HL-60 (cell line): Measurements from ENCODE around the gene SLC25A4.

Source experiments
- DNase-seq, 2 experiments: peaks; one replicate each; pipeline ENCODE4 v3.0.0-alpha.2; 2010 to 2020; ENCODE audit warnings: low read depth in 1 of 2, low spot score in 1 of 2
- H3K27ac ChIP-seq: fragments of 250-450 bp; sonication (Bioruptor Pico); replicated peaks from 2 replicates; pipeline ENCODE4 v1.5.1; 2020; ENCODE audit warnings: mild to moderate bottlenecking, moderate library complexity
- H3K27me3 ChIP-seq: fragments of 250-450 bp; sonication (Bioruptor Pico); 2 replicates; pipeline ENCODE4 v1.5.1; 2021; ENCODE audit warnings: mild to moderate bottlenecking, moderate library complexity; ENCODE audit not compliant: insufficient read depth, poor library complexity, severe bottlenecking
- H3K4me3 ChIP-seq: replicated peaks from 2 replicates; pipeline ENCODE4 v1.5.1; 2011; ENCODE audit warnings: mild to moderate bottlenecking, control low read depth, low read length; ENCODE audit not compliant: insufficient read depth
- CTCF ChIP-seq: IDR thresholded peaks from one replicate; pipeline ENCODE4 v1.5.1; 2011; ENCODE audit warnings: low read length, control low read depth, inconsistent platforms; ENCODE audit not compliant: insufficient read depth
- GABPA ChIP-seq: IDR thresholded peaks from 2 replicates; pipeline ENCODE4 v1.6.1; 2012; ENCODE audit warnings: low read depth
- POLR2AphosphoS5 ChIP-seq: IDR thresholded peaks from 2 replicates; pipeline ENCODE4 v1.6.1; 2012; ENCODE audit warnings: low read depth
- REST ChIP-seq: IDR thresholded peaks from 2 replicates; pipeline ENCODE4 v1.6.1; 2012; ENCODE audit warnings: low read depth; ENCODE audit not compliant: insufficient replicate concordance
- SPI1 ChIP-seq: IDR thresholded peaks from 2 replicates; pipeline ENCODE4 v1.6.1; 2012; ENCODE audit warnings: low read depth, mild to moderate bottlenecking, borderline replicate concordance
- long read RNA-seq: library from polyadenylated mRNA; unstranded; transcript quantifications from one replicate; pipeline ENCODE4 v2.0.0, GENCODE V29; 2020

The SLC25A4 gene
- long read RNA-seq = 0 reads

GRCh38 chr4:185142912-185143600, at the start of gene SLC25A4:
SLC25A4 (plus strand) TSS chr4:185143266; CDS start chr4:185143373, 107 bp downstream.
- TF ChIP-seq REST = no peak
- no peak for TF ChIP-seq POLR2AphosphoS5
- no peak for TF ChIP-seq GABPA
- no peak for TF ChIP-seq CTCF
- no peak for TF ChIP-seq SPI1
- H3K27me3 ChIP-seq = peaks cover 38% of the 10 kb centered on the region
- H3K4me3 ChIP-seq = peak within 1 kb of the TSS; percentile 66
- DNase-seq = peak; percentile 44 to 45
- no peak within 1 kb of the TSS for H3K27ac ChIP-seq

- Histone ChIP-seq H3K27me3 (no peaks in the 10 kb centered on the region), H3K27ac (no peak overlapping the region), H3K4me3 (no peak overlapping the region)
- no peak for DNase-seq
- TF ChIP-seq REST (no peak), POLR2AphosphoS5 (no peak), SPI1 (no peak), CTCF (no peak), GABPA (no peak)
Measured at GRCh38 chr4:185093603-185094002, 49.5 kb upstream of the SLC25A4 start.

GRCh38 chr4:185096032-185096653, 46.9 kb upstream of the SLC25A4 start:
- no peak for TF ChIP-seq REST
- no peak for TF ChIP-seq POLR2AphosphoS5
- TF ChIP-seq GABPA = no peak
- TF ChIP-seq SPI1 = no peak
- peak; percentile 35 for TF ChIP-seq CTCF
- Histone ChIP-seq H3K27ac (no peak overlapping the region), H3K4me3 (no peak overlapping the region), H3K27me3 (no peaks in the 10 kb centered on the region)
- peak in 1 of 2 experiments; percentile 20 for DNase-seq
